Ramos (cell line): ENCODE measurements around the gene PLEKHA4.
"Not testable (repeated sequence)": the region's sequence is repeated elsewhere in the genome, so short reads cannot be mapped to it uniquely, and the experiment has no call there.

Experiments used
- in situ Hi-C: fragments of 300-500 bp; cut with MboI; formaldehyde crosslinking; loops from one replicate; pipeline ENCODE4 v1.14.3; 2022; ENCODE audit warnings: low sequenced_read_pairs; ENCODE audit not compliant: unreplicated experiment

Gene PLEKHA4

DNA sequence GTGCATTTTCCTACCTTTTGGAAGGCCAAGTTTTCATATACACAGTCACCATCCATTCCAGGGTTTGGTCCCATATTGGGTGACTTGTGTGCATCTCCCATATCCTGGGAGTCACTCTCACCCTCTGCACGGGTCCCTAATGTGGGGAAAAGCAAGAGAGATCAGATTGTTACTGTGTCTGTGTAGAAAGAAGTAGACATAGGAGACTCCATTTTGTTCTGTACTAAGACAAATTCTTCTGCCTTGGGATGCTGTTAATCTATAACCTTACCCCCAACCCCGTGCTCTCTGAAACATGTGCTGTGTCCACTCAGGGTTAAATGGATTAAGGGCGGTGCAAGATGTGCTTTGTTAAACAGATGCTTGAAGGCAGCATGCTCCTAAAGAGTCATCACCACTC, 21.1 kb upstream of the PLEKHA4 start:
- in situ Hi-C loops: not testable (repeated sequence)

DNA sequence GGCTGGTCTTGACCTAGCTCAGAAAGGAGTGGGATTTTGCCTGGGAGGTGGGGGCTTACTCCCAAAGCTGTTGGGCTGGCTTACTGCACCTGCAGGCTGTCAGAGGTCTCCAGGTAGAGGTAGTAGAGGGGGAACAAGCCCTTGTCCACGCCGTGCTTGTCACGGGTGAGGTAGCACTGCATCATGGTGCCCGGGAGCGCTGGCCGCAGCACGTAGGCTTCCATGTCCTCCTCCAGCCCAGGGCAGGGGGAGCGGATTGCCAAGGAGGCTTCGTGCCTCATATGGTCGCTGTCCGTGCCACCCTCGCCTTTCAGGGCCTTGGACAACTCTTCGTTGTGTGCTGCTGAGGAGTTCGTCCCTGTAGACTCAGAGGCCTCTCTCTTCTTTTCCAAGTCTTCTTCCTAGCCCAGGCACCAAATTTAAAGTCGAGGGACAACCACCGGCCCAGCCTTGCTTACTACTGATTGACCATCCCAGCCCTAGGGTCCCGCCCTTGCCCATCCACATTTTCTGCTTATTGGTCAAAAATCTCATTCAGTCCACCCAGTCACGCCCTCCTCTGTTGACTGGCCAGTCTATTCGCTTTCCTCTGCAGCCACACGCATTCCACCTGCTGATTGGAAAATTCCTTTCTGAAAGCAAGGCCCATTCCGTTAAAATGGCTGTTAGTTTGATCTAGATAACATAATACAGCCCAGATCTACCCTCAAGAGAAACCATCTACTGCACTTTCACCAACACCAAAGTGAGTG, 19.6 kb upstream of the PLEKHA4 start:
- in situ Hi-C loops: no loop called here

DNA sequence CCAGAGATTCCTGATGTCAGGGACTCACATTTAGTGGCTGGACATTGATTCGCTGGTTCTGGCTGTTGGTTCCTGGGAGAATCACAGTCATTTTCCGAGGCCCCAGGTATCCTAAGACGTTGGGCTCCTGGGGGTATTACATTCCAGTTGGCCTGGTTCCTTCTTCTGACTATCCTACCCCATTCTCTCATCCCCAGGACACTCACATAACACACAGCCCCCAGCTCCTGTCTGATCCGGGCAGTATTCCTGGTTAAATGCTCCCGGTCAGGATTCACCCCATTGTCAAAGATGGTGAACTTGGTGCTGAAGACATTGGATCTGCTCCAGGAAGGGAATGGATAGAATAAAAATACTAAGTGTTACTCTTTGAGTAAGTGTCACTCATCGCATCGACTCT, 15.3 kb upstream of the PLEKHA4 start:
- in situ Hi-C loops: no loop called here

DNA sequence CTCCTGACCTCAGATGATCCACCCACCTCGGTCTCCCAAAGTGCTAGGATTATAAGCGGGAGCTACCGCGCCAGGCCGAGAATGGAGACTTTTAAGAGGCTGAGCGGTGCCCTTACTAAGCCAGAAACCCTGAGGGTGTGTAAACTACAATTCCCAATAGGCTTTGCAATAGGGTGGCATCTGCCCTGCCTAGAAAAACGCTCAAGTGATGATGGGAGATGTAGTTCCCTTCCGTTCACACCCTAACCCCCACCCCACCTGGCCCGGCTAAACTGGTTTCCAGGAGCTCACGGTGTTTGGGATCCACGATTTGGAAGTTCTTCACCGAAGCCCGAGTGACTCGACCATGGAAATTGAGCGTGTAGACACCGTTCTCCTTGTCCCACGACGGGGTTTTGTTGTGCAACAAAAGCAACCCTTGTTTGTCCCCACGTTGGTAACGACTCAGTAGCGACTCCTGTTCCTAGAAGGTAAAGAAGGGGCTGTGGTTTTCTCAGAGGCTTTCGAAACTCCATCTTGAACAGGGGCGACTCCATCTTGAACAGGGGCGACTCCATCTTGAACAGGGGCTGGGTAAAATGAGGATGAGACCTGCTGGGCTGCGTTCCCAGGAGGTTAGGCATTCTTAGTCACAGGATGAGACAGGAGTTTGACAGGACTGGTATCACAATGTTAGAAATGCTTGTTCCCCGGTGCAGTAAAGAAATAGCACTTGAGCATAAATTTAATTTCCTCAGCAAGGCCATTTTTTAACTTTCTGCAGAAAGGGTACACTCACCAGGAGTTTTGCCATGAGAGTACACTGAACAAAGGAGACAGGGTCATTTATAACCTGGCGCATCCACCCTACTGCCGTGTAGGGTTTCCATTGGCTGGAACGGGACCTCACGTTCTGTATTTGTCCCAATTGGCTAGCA, 13.6 kb upstream of the PLEKHA4 start:
- in situ Hi-C loops: no loop called here

DNA sequence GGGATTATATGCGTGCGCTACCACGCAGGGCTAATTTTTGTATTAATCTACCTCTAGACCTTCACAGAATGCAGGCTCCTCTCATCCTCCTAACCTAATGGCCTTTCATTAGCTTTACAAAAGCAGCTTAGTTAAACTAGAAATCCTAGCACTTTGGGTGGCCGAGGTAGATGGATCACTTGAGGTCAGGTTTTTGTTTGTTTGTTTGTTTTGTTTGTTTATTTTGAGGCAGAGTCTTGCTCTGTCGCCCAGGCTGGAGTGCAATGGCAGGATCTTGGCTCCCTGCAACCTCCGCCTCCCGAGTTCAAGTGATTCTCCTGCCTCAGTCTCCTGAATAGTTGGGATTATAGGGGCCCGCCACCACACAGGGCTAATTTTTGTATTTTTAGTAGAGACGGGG, 11.3 kb upstream of the PLEKHA4 start:
- in situ Hi-C loops: not testable (repeated sequence)

DNA sequence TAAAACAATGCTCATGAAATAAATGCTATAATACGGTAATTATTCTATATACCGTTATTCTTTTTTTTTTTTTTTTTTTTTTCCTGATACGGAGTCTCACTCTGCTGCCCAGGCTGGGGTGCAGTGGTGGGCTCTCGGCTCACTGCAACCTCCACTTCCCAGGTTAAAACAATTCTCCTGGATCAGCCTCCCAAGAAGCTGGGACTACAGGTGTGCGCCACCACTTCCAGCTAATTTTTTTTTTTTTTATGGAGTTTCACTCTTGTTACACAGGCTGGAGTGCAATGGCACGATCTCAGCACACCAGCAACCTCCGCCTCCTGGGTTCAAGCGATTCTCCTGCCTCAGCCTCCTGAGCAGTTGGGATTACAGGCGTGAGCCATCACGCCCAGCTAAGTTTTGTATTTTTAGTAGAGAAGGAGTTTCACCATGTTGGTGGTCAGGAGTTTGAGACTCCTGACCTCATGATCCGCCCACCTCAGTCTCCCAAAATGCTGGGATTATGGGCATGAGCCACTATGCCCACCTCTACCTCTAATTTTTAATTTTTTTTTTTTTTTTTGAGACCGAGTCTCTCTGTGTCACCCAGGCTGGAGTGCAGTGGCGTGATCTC, 10.7 kb upstream of the PLEKHA4 start:
- in situ Hi-C loops: no loop called here

DNA sequence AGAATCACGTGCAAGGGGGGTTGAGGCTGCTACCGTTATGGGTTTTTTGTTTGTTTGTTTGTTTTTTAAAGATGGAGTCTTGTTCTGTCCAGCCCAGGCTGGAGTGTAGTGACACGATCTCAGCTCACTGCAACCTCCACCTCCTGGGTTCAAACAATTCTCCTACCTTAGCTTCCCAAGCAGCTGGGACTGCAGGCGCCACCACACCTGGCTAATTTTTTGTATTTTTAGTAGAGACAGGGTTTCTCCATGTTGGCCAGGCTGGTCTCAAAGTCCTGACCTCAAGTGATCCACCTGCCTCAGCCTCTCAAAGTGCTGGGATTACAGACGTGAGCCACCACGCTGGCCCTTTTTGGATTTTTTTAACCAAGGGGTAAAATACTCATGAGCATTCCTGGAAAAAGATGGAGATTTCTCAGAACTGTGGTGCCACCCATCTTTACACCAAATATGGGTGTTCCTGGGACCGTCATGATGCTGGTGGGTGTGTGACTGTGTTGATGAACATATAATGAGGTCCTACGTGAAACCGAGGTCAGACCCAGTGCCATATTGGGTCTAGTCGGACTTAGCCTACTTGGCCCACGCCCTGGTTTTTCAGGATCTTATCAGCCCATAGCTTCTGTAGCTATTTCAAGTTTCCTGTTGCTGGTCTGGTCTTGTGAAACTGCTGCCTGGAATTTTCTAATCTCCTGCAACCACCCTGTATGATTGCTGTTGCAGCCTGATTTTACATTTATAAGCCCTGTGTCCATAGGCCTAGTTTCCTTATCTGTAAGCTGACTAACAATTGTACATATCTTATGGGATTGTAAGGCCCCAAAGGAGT, 10.0 kb upstream of the PLEKHA4 start:
- in situ Hi-C loops: no loop called here

DNA sequence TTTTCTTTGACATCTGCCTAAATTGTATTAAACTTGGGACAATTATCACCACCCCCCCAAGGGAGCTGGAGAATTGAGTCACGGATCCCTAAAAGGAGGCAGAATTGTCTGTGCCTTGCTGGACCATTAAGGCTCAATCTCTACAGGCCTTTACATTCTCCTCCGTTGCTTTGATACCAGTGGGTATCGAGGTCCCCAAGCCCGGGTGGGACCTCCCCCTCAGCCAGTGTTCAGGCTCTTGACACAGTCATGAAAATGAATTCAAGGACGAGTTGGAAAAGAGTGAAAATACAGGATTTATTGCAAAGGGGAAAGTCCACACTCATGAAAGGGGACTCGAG, 9.4 kb upstream of the PLEKHA4 start:
- in situ Hi-C loops: no loop called here

DNA sequence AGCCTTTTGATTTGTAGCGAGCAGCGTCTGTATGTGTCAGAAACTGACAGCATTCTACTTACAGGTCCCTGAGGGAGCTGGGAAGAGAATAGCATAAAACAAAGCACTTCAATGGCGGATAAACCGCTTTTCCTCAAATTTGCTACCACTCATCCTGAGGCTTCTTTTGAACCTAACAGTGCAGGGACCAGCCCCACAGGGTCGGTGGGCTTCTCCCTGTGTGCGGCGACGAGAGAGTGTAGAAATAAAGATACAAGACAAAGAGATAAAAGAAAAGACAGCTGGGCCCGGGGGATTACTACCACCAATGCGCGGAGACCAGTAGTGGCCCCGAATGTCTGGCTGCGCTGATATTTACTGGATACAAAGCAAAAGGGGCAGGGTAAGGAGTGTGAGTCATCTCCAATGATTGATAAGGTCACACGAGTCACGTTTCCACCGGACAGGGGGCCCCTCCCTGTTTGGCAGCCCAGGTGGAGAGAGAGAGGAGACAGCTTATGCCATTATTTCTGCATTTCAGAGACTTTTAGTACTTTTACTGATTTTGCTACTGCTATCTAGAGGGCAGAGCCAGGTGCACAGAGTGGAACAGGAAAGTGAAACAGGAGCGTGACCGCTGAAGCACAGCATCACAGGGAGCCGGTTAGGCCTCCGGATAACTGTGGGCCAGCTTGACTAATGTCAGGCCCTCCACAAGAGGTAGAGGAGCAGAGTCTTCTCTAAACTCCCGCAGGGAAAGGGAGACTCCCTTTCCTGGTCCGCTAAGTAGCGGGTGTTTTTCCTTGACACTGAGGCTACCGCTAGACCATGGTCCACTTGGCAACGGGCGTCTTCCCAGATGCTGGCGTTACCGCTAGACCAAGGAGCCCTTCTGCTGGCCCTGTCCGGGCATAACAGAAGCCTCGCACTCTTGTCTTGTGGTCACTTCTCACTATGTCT, 7.9 kb upstream of the PLEKHA4 start:
- in situ Hi-C loops: not testable (repeated sequence)

DNA sequence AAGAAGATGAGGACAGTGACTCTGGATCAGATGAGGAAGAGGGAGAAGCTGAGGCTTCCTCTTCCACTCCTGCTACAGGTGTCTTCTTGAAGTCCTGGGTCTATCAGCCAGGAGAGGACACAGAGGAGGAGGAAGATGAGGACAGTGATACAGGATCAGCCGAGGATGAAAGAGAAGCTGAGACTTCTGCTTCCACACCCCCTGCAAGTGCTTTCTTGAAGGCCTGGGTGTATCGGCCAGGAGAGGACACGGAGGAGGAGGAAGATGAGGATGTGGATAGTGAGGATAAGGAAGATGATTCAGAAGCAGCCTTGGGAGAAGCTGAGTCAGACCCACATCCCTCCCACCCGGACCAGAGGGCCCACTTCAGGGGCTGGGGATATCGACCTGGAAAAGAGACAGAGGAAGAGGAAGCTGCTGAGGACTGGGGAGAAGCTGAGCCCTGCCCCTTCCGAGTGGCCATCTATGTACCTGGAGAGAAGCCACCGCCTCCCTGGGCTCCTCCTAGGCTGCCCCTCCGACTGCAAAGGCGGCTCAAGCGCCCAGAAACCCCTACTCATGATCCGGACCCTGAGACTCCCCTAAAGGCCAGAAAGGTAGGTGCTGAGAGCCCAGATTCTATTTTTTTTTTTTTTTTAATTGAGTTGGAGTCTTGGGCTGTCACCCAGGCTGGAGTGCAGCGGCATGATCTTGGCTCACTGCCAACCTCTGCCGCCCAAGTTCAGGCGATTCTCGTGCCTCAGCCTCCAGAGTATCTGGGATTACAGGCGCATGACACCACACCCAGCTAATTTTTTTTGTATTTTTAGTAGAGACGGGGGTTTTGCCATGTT, 6.1 kb upstream of the PLEKHA4 start:
- in situ Hi-C loops: no loop called here

DNA sequence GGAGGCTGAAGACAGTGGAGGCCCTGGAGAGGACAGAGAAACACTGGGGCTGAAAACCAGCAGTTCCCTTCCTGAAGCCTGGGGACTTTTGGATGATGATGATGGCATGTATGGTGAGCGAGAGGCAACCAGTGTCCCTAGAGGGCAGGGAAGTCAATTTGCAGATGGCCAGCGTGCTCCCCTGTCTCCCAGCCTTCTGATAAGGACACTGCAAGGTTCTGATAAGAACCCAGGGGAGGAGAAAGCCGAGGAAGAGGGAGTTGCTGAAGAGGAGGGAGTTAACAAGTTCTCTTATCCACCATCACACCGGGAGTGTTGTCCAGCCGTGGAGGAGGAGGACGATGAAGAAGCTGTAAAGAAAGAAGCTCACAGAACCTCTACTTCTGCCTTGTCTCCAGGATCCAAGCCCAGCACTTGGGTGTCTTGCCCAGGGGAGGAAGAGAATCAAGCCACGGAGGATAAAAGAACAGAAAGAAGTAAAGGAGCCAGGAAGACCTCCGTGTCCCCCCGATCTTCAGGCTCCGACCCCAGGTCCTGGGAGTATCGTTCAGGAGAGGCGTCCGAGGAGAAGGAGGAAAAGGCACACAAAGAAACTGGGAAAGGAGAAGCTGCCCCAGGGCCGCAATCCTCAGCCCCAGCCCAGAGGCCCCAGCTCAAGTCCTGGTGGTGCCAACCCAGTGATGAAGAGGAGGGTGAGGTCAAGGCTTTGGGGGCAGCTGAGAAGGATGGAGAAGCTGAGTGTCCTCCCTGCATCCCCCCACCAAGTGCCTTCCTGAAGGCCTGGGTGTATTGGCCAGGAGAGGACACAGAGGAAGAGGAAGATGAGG, 5.3 kb upstream of the PLEKHA4 start:
- in situ Hi-C loops: no loop called here

DNA sequence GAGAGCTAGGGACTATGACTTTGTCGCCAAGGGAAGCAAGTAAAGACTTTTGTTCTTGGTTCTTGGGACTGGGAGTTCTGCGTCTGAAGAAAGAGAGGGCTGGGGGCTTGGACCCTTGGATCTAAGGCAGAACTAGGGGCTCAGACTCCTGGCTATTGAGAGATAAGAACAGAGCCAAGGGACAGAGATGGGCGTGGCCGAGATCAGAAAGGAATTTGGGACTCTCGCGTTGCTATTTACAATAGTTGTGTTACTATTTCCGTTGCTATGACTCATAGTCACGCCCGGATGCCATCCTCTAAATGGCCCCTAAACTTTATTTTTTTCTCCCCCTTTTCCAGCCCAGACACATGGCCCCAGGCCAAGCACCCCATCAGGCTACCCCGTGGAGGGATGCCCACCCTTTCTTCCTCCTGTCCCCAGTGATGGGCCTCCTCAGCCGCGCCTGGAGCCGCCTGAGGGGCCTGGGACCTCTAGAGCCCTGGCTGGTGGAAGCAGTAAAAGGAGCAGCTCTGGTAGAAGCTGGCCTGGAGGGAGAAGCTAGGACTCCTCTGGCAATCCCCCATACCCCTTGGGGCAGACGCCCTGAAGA, 4.6 kb upstream of the PLEKHA4 start:
- in situ Hi-C loops: no loop called here

DNA sequence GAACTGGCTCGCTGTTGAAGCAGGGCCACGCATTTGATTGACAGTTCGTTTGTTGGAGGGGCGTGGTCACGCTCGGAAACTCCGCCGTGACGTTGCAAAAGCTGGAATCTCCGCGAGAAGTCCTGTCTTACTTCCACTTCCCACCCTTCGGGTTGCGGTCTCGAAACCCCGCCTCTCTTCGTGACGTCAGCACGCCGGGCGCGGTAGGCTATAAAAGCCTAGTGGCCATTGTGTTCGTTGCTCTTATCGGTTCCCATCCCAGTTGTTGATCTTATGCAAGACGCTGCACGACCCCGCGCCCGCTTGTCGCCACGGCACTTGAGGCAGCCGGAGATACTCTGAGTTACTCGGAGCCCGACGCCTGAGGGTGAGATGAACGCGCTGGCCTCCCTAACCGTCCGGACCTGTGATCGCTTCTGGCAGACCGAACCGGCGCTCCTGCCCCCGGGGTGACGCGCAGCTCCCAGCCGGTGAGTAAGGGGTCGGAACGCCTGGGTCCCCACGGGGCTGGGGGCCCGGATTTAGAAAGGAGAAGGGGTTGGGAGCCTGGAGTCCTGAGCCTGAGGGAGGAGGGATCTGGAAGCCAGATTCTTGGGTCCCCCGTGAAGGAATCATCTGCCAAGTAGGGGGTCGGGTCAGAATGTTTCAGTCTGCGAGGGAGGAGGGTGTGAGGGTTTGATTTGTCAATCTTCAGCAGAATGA, 3.9 kb upstream of the PLEKHA4 start, which contains the start of gene PPP1R15A:
Gene PPP1R15A, plus strand, starts transcription at position 240 of the 702 bp plus-strand sequence. CDS start 813 bp downstream, outside the sequence.
- in situ Hi-C loops: no loop called here

DNA sequence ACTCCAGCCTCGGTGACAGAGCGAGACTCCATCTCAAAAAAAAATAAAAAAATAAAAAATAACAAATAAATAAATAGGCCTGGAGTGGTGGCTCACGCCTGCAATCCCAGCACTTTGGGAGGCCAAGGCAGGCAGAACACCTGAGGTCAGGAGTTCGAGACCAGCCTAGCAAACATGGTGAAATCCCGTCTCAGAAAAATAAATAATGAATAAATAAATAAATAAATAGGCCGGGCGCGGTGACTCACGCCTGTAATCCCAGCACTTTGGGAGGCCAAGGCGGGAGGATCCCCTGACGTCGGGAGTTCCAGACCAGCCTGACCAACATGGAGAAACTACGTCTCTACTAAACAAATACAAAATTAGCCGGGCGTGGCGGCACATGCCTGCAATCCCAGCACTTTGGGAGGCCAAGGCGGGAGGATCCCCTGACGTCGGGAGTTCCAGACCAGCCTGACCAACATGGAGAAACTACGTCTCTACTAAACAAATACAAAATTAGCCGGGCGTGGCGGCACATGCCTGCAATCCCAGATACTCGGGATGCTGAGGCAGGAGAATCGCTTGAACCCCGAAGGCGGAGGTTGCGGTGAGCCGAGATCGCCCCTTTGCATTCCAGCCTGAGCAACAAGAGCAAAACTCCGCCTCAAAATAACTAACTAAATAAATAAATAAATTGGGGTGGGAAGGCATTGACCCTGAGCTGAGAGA, 3.2 kb upstream of the PLEKHA4 start:
- in situ Hi-C loops: not testable (repeated sequence)

DNA sequence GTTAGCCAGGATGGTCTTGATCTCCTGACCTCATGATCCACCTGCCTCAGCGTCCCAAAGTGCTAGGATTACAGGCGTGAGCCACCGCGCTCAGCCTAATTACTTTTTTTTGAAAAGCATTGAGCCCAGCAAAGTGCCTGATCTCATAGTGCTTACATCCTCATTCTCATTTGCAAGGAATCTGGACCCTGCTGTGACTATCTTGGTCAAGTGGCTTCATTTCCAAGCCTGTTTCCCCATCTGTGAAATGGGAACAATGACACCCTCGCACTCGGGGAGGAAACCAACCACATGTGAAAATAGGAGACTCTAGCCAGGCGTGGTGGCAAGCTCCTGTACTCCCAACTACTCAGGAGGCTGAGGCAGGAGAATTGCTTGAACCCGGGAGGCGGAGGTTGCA, 1.6 kb upstream of the PLEKHA4 start:
- in situ Hi-C loops: no loop called here

DNA sequence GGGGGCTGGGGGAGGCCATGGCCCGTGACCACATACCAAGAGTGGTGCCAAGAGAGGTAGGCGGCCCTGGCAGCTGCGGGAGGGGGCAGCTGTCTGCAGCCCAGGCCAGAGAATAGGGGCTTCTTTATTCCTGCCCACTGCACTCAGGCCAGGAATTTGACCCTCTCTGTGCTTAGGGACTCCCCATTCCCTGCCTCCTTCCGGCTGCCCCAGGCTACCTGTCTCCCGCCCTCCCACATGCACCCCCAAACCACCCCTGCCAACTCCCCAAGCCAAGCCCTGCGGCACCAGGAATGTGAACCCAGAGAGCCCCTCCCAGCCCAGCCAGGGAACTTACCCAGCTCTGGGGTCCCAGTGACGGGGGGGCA, 687 bp downstream of the PLEKHA4 start:
- in situ Hi-C loops: no loop called here
